Adrenal gland (tissue), 12 donors: ENCODE results near the gene FAT3. TPM values are rescaled to one million over a fixed set of nuclear protein-coding genes. Genes with fewer than 3 reads are reported as not detected.

Experiments used
- DNase-seq, 7 donors: peaks; one replicate each; pipeline ENCODE4 v3.0.0-alpha.2; 2019 to 2020
- H3K27ac ChIP-seq, 5 donors: fragments of 200-600 bp; sonication (generic) in 4 of 5; 1 replicate in 3 of 5; 2 replicates in 2 of 5; pipeline versions ENCODE4 v1.5.1 to v1.8.0; 2016 to 2020; ENCODE audit warnings: mild to moderate bottlenecking in 1 of 5
- H3K27me3 ChIP-seq: fragments of 200-600 bp; 2 replicates; pipeline ENCODE4 v1.8.0; 2021
- H3K36me3 ChIP-seq, 2 donors: fragments of 200-600 bp; replicated peaks in 1 of 2; 1 replicate in 1 of 2; 2 replicates in 1 of 2; pipeline versions ENCODE4 v1.5.1 to v1.8.0; 2018 to 2022
- H3K4me1 ChIP-seq, 2 donors: fragments of 200-600 bp; replicated peaks in 1 of 2; 1 replicate in 1 of 2; 2 replicates in 1 of 2; pipeline versions ENCODE4 v1.5.1 to v1.8.0; 2018 to 2021
- H3K4me3 ChIP-seq, 4 donors: fragments of 200-600 bp; sonication (generic) in 3 of 4; one replicate each; pipeline ENCODE4 v1.5.1; 2016 to 2018
- H3K9me3 ChIP-seq, 3 donors: fragments of 200-600 bp; sonication (generic) in 1 of 3; replicated peaks in 1 of 3; 1 replicate in 2 of 3; 2 replicates in 1 of 3; pipeline versions ENCODE4 v1.5.1 to v1.8.0; 2016 to 2021
- POLR2A ChIP-seq, 2 donors: fragments of 450-650 bp; IDR thresholded peaks; one replicate each; pipeline ENCODE4 v1.6.1; 2017; ENCODE audit warnings: antibody characterized with exemption in 2 of 2, mild to moderate bottlenecking in 2 of 2, moderate library complexity in 1 of 2
- WGBS, 4 donors: extraction: QIAGEN DNeasy Blood & Tissue Kit in 2 of 4; methylation state at CpG; one replicate each; pipeline versions ENCODE4 v1.1.5 to v1.1.7; 2013 to 2017; 5-methylcytosine and 5-hydroxymethylcytosine counted together
- intact Hi-C, 2 donors: fragments of 100-400 bp; cut with DNase I; formaldehyde crosslinking; loops; one replicate each; pipeline versions ENCODE4 v1.14.1 to v1.15.0; 2022 to 2023
- polyA plus RNA-seq, 3 donors: library from polyadenylated mRNA; stranded (reverse); fragments of 200-250 nt in 2 of 3; fragments of 350-450 nt in 1 of 3; fragmentation: Illumina TruSeq in 1 of 3; extraction: RNeasy Lipid Tissue Mini Kit (QIAGEN cat#74804) in 1 of 3; gene quantifications; one replicate each; pipeline ENCODE4 v1.2.3, GENCODE V29; 2013 to 2014
- total RNA-seq, 9 donors: library from RNA; depleted of rRNA in 4 of 9; stranded (reverse); fragments of >200 nt in 4 of 9; fragments of 120-200 nt in 1 of 9; fragmentation: NEBNext Ultra II Directional in 1 of 9; extraction: Animal tissue kit (Norgen Biotek cat#: 25700) in 1 of 9; gene quantifications; one replicate each; pipeline versions ENCODE4 v1.1.0 to v1.2.4, GENCODE V29; 2013 to 2023
- TF ChIP-seq, protein P1 (sequence below), 6 experiments: fragments of 450-650 bp in 4 of 6; fragments of 200-600 bp in 2 of 6; sonication (generic) in 1 of 6; IDR thresholded peaks; 1 replicate in 5 of 6; 2 replicates in 1 of 6; pipeline versions ENCODE4 v1.5.1 to v1.8.0; 2016 to 2021; ENCODE audit warnings: antibody characterized with exemption in 6 of 6, mild to moderate bottlenecking in 2 of 6, moderate library complexity in 1 of 6
- donor health status: healthy with polysubstance abuse.
- donor health status: Bipolar disorder and iron deficiency.
- donor health status: DM: yes; HTN: yes; CAD: no.
- donor health status: DM: no; HTN: no; CAD: no.
- donor health status: DM: no; HTN: no; CAD: no.
- donor health status: DM: yes; HTN: yes; CAD: no.

The FAT3 gene
- total and polyA plus RNA-seq, 12 donors, result 0.06 to 6.0 (median 0.14) TPM

DNA sequence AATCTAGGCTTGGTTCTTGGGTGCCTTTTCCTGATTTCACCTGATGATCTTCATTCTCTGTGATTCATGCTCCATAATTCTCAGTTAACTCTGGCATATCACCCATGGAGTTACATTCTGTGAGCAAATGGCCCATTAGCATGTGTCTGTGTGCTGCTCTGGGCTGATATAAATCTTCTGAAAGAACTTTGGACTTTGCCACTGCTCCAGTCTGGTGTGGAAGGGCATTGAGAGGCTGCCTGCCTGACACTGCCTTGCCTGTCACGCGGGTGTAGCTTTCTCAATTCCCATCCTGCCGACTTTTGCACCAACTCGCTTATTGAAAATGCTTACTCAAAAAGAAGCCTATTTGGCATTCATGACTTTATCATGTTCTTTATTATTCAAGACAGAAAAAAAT, 42.2 kb downstream of the FAT3 start:
- Histone ChIP-seq H3K4me3 (no peak overlapping the region), H3K27me3 (no peaks in the 10 kb centered on the region), H3K27ac (no peak overlapping the region), H3K36me3 (no peaks in the 10 kb centered on the region), H3K9me3 (no peaks in the 10 kb centered on the region), H3K4me1 (no peaks in the 10 kb centered on the region)
- intact Hi-C loops, result no loop called here
- TF ChIP-seq, protein P1, sequence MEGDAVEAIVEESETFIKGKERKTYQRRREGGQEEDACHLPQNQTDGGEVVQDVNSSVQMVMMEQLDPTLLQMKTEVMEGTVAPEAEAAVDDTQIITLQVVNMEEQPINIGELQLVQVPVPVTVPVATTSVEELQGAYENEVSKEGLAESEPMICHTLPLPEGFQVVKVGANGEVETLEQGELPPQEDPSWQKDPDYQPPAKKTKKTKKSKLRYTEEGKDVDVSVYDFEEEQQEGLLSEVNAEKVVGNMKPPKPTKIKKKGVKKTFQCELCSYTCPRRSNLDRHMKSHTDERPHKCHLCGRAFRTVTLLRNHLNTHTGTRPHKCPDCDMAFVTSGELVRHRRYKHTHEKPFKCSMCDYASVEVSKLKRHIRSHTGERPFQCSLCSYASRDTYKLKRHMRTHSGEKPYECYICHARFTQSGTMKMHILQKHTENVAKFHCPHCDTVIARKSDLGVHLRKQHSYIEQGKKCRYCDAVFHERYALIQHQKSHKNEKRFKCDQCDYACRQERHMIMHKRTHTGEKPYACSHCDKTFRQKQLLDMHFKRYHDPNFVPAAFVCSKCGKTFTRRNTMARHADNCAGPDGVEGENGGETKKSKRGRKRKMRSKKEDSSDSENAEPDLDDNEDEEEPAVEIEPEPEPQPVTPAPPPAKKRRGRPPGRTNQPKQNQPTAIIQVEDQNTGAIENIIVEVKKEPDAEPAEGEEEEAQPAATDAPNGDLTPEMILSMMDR (IDR thresholded peaks at IDR 0.05), result no peak
- no peak for TF ChIP-seq POLR2A (IDR thresholded peaks at IDR 0.05)
- DNase-seq, result no peak
- WGBS, 4 donors, result 87 to 93% (median 91%) methylated on average over 4 of the region's 4 CpGs

DNA sequence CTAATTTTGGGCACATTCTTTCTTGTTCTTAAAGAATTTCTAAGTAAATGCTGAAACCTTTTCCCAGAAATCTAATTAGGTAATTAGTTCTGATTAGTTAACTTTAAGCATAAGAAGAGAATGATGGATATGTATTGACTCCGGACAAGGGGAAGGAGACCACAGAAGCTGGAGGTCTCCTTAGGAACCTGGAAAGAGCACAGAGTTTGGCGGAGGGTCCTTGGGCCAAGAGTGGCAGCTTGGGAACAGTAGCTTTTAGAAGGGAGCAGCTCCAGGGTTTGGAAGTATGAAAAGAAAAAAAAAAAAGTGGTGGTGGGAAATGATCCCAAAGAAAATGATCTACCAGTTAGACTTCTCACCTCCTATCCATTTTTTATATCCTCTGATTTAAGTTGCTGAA, 42.7 kb downstream of the FAT3 start:
- Histone ChIP-seq H3K9me3 (no peaks in the 10 kb centered on the region), H3K27me3 (no peaks in the 10 kb centered on the region), H3K27ac (no peak overlapping the region), H3K36me3 (no peaks in the 10 kb centered on the region), H3K4me3 (no peak overlapping the region), H3K4me1 (no peaks in the 10 kb centered on the region)
- no peak for TF ChIP-seq POLR2A (IDR thresholded peaks at IDR 0.05)
- TF ChIP-seq, protein P1 (IDR thresholded peaks at IDR 0.05), result no peak
- 76 to 85% (median 82%) methylated on average over 2 of the region's 2 CpGs for WGBS, 4 donors
- intact Hi-C loops, result no loop called here
- DNase-seq, result no peak

DNA sequence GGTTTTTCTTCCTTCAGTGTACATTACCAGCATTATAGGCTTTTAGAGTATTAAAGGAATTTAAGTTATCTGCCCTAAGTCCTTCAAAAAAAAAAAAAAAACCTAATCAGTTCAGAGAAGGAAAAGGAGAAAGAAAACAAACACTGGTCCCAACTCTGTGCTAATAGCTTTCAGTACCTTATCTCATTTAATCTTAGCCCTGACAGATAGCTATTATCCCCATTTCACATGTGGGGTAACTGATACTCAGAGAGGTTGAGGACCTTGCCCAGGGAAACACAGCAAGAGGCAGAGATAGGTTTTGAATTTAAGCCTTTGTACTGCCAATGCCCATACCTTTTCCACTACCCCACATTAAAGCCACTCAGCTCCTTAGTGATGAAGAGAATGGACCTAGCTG, 43.4 kb downstream of the FAT3 start:
- TF ChIP-seq, protein P1 (IDR thresholded peaks at IDR 0.05), result no peak
- TF ChIP-seq POLR2A (IDR thresholded peaks at IDR 0.05), result no peak
- Histone ChIP-seq H3K36me3 (no peaks in the 10 kb centered on the region), H3K4me3 (no peak overlapping the region), H3K27ac (no peak overlapping the region), H3K4me1 (no peaks in the 10 kb centered on the region), H3K27me3 (no peaks in the 10 kb centered on the region), H3K9me3 (no peaks in the 10 kb centered on the region)
- no peak for DNase-seq
- intact Hi-C loops, result no loop called here

DNA sequence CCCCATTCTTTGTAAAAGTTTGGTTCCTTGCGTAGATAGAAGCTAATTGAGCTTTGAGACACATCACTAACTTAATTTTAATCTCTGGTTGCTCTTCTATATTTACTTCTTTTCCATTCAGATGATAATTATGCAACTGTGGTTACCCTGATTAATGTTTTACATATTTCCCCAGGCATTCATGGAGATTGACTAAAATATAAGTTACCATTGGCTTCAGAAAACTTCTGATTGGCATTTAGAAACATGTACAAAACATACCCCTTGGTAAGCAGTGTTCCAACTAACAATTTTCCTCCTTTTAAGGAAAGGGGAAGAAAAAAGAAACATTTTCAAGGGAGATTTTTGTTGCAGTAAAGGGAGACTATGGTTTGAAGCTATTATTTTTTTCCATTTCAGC, 43.9 kb downstream of the FAT3 start:
- no peaks in the 10 kb centered on the region for H3K9me3 ChIP-seq
- TF ChIP-seq POLR2A (IDR thresholded peaks at IDR 0.05), result no peak
- TF ChIP-seq, protein P1 (IDR thresholded peaks at IDR 0.05), result no peak
- DNase-seq, result no peak
- H3K4me3 ChIP-seq, result no peak overlapping the region
- H3K36me3 ChIP-seq, result no peaks in the 10 kb centered on the region
- intact Hi-C loops, result no loop called here
- no peak overlapping the region for H3K27ac ChIP-seq
- 80 to 84% (median 83%) methylated on average over 1 of the region's 1 CpG for WGBS, 4 donors
- no peaks in the 10 kb centered on the region for H3K4me1 ChIP-seq
- no peaks in the 10 kb centered on the region for H3K27me3 ChIP-seq
